NB4 (cell line): ENCODE results near the gene TSSC4.

Source experiments
- POLR2A ChIP-seq: IDR thresholded peaks from 2 replicates; pipeline ENCODE4 v1.6.1; 2011; ENCODE audit warnings: mild to moderate bottlenecking; ENCODE audit not compliant: insufficient read length; ENCODE audit errors: extremely low read depth
- TF ChIP-seq, protein P1 (sequence below): IDR thresholded peaks from one replicate; pipeline ENCODE4 v1.5.1; 2012; ENCODE audit warnings: low read depth, low read length

DNA sequence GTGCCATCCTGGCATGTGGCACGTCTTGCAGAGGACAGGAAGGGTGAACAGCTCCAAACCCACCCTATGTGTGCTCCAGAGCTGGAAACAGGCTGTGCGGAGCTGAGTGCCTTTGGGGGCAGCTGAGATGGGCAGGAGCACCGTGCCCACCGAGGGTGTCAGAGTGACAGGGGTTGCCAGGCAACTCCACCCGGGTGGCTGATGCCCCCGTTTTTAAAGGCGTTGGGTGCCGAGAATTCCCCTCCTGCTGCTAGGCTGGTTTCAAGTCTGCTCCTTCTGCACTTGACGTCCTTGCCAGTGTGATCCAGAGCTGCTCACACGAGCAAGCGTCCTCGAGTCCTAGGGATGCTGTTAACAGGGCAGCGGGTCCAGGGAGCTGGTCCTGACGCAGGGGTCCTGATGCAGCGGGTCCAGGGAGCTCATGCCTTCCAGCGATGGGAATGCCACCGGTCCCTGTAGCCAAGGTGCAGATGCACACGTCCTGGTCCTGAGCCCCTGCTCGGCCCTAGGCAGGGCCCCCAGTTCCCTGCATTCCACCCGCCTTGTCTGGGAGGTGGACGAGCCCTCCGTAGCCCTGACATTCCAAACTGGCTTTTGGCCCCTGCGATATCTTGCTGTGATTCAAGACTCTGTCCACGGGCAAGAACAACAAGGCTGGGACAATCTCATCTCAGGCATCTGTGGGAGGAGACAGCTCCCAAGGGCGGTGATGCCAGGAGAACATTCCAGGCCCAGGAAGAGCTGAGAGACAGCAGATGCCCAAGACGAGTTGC is 49.2 kb downstream of the TSSC4 start:
- TF ChIP-seq, protein P1, sequence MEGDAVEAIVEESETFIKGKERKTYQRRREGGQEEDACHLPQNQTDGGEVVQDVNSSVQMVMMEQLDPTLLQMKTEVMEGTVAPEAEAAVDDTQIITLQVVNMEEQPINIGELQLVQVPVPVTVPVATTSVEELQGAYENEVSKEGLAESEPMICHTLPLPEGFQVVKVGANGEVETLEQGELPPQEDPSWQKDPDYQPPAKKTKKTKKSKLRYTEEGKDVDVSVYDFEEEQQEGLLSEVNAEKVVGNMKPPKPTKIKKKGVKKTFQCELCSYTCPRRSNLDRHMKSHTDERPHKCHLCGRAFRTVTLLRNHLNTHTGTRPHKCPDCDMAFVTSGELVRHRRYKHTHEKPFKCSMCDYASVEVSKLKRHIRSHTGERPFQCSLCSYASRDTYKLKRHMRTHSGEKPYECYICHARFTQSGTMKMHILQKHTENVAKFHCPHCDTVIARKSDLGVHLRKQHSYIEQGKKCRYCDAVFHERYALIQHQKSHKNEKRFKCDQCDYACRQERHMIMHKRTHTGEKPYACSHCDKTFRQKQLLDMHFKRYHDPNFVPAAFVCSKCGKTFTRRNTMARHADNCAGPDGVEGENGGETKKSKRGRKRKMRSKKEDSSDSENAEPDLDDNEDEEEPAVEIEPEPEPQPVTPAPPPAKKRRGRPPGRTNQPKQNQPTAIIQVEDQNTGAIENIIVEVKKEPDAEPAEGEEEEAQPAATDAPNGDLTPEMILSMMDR: no peak
- no peak for TF ChIP-seq POLR2A
